A673 (cell line): ENCODE data around the gene ARNT2. TPM values are rescaled to one million over a fixed set of nuclear protein-coding genes. Genes with fewer than 3 reads are reported as not detected.

Experiments used
- BruUV-seq: library from RNA; stranded (reverse); fragments of 400-500 nt; replicated peaks from 2 replicates; lab custom pipeline; 2021; lab: Mats Ljungman, UMichigan
- CTCF ChIA-PET: fragments of 300-600 bp; sonication (Branson Sonifier 250); formaldehyde crosslinking; loops from one replicate; lab custom pipeline; 2022; ENCODE audit warnings: antibody characterized with exemption; lab: Charles Lee
- POLR2A ChIA-PET: fragments of 300-600 bp; sonication (Branson Sonifier 250); formaldehyde crosslinking; loops from one replicate; lab custom pipeline; 2022; ENCODE audit warnings: antibody characterized with exemption; ENCODE audit not compliant: low non-redundant PET; lab: Charles Lee
- DNase-seq: peaks from one replicate; pipeline ENCODE4 v3.0.0-alpha.2; 2015; ENCODE audit warnings: low spot score
- H3K27ac ChIP-seq: fragments of 200-600 bp; sonication (generic); 2 replicates; pipeline ENCODE4 v1.5.1; 2016; ENCODE audit warnings: mixed run types, low read depth, mild to moderate bottlenecking, mixed read lengths, antibody characterized with exemption, low read length; ENCODE audit not compliant: poor library complexity, severe bottlenecking
- H3K27me3 ChIP-seq: fragments of 200-600 bp; sonication (generic); replicated peaks from 2 replicates; pipeline ENCODE4 v1.6.1; 2017; ENCODE audit warnings: mixed run types, low read depth, mild to moderate bottlenecking, mixed read lengths, antibody characterized with exemption, low read length; ENCODE audit not compliant: insufficient read depth, poor library complexity
- H3K36me3 ChIP-seq: fragments of 200-600 bp; sonication (generic); 2 replicates; pipeline ENCODE4 v1.6.1; 2016; ENCODE audit warnings: mixed run types, mild to moderate bottlenecking, mixed read lengths, antibody characterized with exemption, low read length; ENCODE audit not compliant: insufficient read depth, poor library complexity, severe bottlenecking
- H3K4me1 ChIP-seq: fragments of 200-600 bp; sonication (generic); 2 replicates; pipeline ENCODE4 v1.6.1; 2017; ENCODE audit warnings: mixed run types, mild to moderate bottlenecking, mixed read lengths, antibody characterized with exemption, low read length; ENCODE audit not compliant: insufficient read depth, poor library complexity, severe bottlenecking
- H3K4me3 ChIP-seq: fragments of 200-600 bp; sonication (generic); 2 replicates; pipeline ENCODE4 v1.5.1; 2016; ENCODE audit warnings: low read depth, mixed run types, mild to moderate bottlenecking, mixed read lengths, low read length; ENCODE audit not compliant: poor library complexity, severe bottlenecking
- H3K9me3 ChIP-seq: fragments of 200-600 bp; sonication (generic); 2 replicates; pipeline ENCODE4 v1.6.1; 2016; ENCODE audit warnings: mixed run types, low read depth, mild to moderate bottlenecking, mixed read lengths, antibody characterized with exemption, low read length; ENCODE audit not compliant: poor library complexity, severe bottlenecking
- CTCF ChIP-seq: fragments of 300-800, 200-600 bp; sonication (generic); conservative IDR thresholded peaks from 2 replicates; pipeline ENCODE4 v1.5.1; 2017; ENCODE audit warnings: low read depth, mild to moderate bottlenecking, antibody characterized with exemption, low read length, moderate library complexity, mixed read lengths
- EZH2 ChIP-seq: fragments of 200-600 bp; sonication (generic); IDR thresholded peaks from 2 replicates; pipeline ENCODE4 v1.6.1; 2017; ENCODE audit warnings: borderline replicate concordance, low read depth, mild to moderate bottlenecking, mixed read lengths, antibody characterized with exemption, low read length; ENCODE audit not compliant: poor library complexity, severe bottlenecking
- intact Hi-C: fragments of 100-400 bp; cut with micrococcal nuclease; formaldehyde crosslinking; loops from one replicate; pipeline ENCODE4 v1.10.0; 2022; ENCODE audit not compliant: unreplicated experiment
- total RNA-seq: library from RNA; stranded (reverse); gene quantifications from 2 replicates; pipeline ENCODE4 v1.2.3, GENCODE V29; 2021

Gene ARNT2
- total RNA-seq, 1 experiment from 2014 or later: 2.1 TPM

DNA sequence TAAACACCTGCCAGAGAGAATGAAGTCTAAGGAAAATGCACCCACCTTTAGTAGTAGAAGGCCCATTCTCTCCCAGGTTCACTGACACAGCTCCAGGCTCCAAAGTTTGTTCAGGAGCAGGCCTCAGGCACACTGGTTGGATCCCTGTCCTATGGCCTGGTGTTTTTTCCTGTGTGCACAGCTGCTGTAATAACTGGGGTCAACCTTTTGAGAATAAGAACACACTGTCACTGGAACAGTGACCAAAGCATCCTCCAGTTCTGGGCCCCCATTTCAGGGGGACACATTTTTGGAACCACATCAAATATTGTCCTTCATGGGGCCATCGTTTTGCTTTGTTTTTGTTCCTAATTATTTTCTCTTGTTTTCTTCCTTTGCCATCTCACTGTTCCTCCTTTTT, 95.8 kb downstream of the ARNT2 start:
- CTCF ChIA-PET: no interaction called here
- POLR2A ChIA-PET: no interaction called here
- no peaks in the 10 kb centered on the region for H3K9me3 ChIP-seq
- no peaks in the 10 kb centered on the region for H3K36me3 ChIP-seq
- H3K4me1 ChIP-seq: no peaks in the 10 kb centered on the region
- DNase-seq: no peak
- H3K27ac ChIP-seq: no peak overlapping the region
- no peak for TF ChIP-seq CTCF
- intact Hi-C loops: no loop called here
- no TSS peak for BruUV-seq
- H3K27me3 ChIP-seq: no peaks in the 10 kb centered on the region
- no peak overlapping the region for H3K4me3 ChIP-seq

GRCh38 chr15:80501476-80501875, 97.3 kb downstream of the ARNT2 start:
- Histone ChIP-seq H3K27me3 (no peaks in the 10 kb centered on the region), H3K9me3 (no peaks in the 10 kb centered on the region), H3K4me3 (no peak overlapping the region), H3K4me1 (no peaks in the 10 kb centered on the region), H3K27ac (no peak overlapping the region), H3K36me3 (no peaks in the 10 kb centered on the region)
- no peak for DNase-seq
- TF ChIP-seq CTCF (no peak), EZH2 (no peak)
- ChIA-PET POLR2A (no interaction called here), CTCF (interaction anchor here (0.6 kb wide), 1 partner anchor 276 kb away, joined by 3 read pairs; no protein-coding TSS in a partner anchor)
- BruUV-seq: no TSS peak
- intact Hi-C loops: no loop called here

DNA sequence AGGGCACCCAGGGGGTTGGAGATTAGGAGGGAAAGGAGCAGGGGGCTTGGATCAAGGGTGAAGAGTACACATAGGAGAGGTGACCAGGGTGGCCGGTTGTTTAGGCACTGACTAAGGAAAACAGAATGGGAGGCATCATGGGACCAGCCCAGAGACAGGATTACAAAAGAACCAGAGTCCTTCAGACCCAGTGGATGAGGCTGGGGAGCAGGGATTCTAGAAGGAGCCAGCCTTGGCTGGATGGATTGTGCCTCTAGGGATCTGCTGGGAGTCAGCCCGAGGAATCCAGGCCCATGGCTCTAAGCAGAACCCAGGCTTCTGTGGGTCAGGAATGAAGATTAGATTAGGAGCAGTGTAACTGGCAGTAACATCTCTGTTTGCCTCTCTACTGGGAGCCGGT, 98.6 kb downstream of the ARNT2 start:
- H3K36me3 ChIP-seq: no peaks in the 10 kb centered on the region
- CTCF ChIA-PET: no interaction called here

More for the DNA sequence above, 98.6 kb downstream of the ARNT2 start:
- DNase-seq: no peak
- H3K4me1 ChIP-seq: no peaks in the 10 kb centered on the region
- H3K9me3 ChIP-seq: no peaks in the 10 kb centered on the region
- TF ChIP-seq CTCF (no peak), EZH2 (no peak)
- POLR2A ChIA-PET: no interaction called here
- no peaks in the 10 kb centered on the region for H3K27me3 ChIP-seq
- no peak overlapping the region for H3K4me3 ChIP-seq
- H3K27ac ChIP-seq: no peak overlapping the region
- intact Hi-C loops: no loop called here
- no TSS peak for BruUV-seq
